CD4-positive, alpha-beta T cell treated with Interleukin-4 for 4 hours (primary cell): ENCODE results near the gene LHPP.
"Not testable (repeated sequence)": the region's sequence is repeated elsewhere in the genome, so short reads cannot be mapped to it uniquely, and the experiment has no call there.

Experiments
- DNase-seq: peaks from one replicate; pipeline ENCODE4 v3.0.0-alpha.2; 2020

The LHPP gene, protein sequence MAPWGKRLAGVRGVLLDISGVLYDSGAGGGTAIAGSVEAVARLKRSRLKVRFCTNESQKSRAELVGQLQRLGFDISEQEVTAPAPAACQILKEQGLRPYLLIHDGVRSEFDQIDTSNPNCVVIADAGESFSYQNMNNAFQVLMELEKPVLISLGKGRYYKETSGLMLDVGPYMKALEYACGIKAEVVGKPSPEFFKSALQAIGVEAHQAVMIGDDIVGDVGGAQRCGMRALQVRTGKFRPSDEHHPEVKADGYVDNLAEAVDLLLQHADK

DNA sequence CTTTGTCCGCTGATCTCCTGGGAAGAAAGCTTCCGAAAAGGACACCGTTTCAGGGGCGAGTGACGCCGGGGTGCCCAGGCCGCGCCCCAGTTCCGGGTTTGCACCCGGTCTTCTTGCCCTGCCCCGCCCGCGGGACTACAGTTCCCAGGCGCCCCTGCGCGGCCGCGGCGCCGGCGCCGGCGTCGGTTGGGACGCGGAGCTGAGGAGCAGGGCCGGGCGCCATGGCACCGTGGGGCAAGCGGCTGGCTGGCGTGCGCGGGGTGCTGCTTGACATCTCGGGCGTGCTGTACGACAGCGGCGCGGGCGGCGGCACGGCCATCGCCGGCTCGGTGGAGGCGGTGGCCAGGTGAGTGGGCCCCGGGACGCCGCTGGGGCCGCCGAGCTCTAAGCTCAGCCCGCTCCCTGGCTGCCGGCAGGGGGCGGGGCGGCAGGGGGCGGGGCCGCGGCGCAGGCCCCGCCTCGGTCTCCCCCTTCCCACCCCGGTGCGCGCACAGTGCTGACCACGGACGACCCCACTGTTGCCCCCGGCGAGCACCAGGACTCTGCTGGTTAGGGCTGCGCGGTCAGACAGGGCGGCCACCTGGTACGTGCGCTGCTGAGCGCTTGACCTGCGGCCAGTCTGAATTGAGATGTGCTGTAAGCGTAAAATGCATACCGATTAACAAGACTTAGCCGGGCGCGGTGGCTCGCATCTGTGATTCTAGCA, at the start of gene LHPP:
Gene LHPP (plus strand): TSS at position 182 of the 706 bp plus-strand sequence. CDS start 40 bp downstream, at position 222.
- DNase-seq: peak; percentile 83

DNA sequence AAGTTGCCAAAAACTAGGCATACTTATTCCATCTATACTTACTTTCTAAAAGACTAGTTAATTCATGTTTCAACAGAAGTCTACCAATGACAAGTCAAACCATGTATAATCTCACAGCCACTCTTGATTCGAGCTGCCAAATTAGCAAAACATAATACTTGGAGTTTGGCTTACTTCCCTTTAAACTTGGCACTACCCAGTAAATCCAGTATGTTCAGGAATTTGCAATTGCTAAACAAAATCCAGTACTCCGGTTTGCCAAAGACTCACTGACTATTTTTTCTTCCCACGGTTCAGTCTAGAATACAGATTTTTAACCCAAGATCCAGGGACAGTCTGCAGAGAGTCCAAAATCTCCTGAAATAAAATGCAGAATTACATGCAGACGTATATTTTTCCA, 47.5 kb upstream of the LHPP start:
- DNase-seq: no peak

GRCh38 chr10:124415210-124415609, 46.4 kb upstream of the LHPP start:
- DNase-seq: no peak

GRCh38 chr10:124416733-124417132, 44.9 kb upstream of the LHPP start:
- DNase-seq: no peak

GRCh38 chr10:124417895-124418725, 43.5 kb upstream of the LHPP start:
- peak; percentile 14 for DNase-seq

- DNase-seq: peak; percentile 94
These were observed 42.7 kb upstream of the LHPP start, which contains the start of gene OAT for GRCh38 chr10:124418726-124419501. TSS of gene OAT (minus strand) at chr10:124418923. CDS start at chr10:124412171, 6,752 bp downstream.

DNA sequence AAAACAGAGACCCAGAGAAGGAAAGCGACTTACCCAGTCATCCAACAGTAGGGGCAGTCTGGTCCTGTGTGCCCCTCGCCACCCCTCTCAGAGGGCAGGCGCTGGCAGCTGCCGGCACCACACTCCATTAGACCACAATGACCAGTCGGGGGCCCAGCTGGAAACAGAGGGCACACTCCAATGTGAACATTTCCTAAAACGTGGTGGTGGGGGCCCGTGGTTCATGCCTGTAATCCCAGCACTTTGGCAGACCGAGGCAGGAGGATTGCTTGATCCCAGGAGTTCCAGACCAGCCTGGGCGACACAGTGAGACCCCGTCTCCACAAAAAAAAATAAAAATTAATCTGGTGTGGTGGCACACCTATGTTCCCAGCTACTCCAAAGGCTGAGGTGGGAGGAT, 42.0 kb upstream of the LHPP start:
- DNase-seq: no peak

DNA sequence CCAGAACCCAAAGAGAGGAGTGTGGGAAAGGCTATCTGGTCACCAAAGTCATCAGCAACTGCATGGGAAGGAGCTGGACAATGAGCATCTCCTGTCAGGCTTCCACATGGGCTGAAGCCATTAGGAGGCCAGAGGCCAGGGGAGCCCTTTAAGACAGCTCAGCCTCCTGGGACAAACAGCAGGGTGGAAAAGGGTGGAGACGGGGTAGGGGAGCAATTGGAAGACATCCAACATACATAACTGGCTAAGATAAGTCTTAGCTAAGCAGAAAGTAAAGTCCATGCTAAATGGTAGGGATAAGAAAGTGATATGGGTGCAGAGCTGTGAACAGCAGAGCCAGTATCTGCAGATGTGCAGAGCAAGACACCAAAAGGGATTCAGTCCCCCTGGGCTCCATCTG, 41.4 kb upstream of the LHPP start:
- DNase-seq: no peak

GRCh38 chr10:124422742-124423141, 38.9 kb upstream of the LHPP start:
- no peak for DNase-seq

- DNase-seq: no peak
These were observed 37.8 kb upstream of the LHPP start for GRCh38 chr10:124423813-124424212.

GRCh38 chr10:124425227-124425962, 36.2 kb upstream of the LHPP start:
- DNase-seq: no peak

- no peak for DNase-seq
These were observed 33.3 kb upstream of the LHPP start for GRCh38 chr10:124428207-124428777.

DNA sequence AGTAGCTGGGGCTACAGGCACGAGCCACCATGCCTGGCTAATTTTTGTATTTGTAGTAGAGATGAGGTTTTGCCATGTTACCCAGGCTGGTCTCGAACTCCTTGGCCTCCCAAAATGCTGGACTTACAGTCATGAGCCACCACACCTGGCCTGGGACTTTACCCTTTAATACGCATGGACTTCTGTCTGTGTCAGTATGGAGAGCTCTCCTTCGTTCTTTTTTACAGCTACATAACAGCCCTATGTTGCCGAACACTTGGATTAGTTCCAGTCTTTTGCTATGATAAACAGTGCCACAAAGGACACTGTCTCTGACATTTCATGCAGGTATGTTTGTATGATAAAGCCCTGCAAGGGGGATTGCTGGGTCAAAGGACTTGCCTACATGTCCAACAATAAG, 32.0 kb upstream of the LHPP start:
- no peak for DNase-seq

- no peak for DNase-seq
These were observed 31.5 kb upstream of the LHPP start for GRCh38 chr10:124430077-124430476.

- DNase-seq: no peak
These were observed 28.2 kb upstream of the LHPP start for GRCh38 chr10:124433461-124433860.

- DNase-seq: not testable (repeated sequence)
These were observed 25.9 kb upstream of the LHPP start for GRCh38 chr10:124435683-124436082.

DNA sequence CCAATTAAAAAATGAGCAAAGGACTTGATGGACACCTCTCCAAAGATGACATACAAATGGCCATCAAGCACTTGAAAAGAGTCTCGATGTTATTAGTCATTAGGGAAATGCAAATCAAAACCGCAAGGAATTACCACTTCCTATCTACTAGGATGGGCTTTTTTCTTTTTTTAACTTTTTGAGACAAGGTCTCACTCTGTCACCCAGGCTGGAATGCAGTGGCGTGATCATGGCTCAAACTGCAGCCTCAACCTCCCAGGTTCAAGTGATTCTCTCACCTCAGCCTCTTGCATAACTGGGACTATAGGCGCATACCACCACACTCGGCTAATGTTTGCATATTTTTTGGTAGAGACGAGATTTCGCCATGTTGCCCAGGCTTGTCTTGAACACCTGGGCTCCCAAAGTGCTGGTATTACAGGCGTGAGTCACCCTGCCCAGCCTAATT, 25.4 kb upstream of the LHPP start:
- no peak for DNase-seq

DNA sequence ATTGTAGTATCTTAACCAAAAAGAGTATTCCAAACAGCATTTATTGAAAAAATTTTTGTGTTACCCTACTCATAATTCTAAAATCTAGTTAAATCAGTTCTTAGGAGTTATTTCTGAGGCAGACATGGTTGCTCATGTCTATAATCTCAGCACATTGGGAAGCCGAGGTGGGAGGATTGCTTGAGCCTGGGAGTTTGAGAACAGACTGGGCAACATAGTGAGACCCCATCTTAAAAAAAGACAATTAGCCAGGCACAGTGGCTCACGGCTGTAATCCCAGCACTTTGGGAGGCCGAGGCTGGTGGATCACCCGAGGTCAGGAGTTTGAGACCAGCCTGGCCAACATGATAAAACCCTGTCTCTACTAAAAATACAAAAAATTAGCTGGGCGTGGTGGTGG, 19.9 kb upstream of the LHPP start:
- not testable (repeated sequence) for DNase-seq

DNA sequence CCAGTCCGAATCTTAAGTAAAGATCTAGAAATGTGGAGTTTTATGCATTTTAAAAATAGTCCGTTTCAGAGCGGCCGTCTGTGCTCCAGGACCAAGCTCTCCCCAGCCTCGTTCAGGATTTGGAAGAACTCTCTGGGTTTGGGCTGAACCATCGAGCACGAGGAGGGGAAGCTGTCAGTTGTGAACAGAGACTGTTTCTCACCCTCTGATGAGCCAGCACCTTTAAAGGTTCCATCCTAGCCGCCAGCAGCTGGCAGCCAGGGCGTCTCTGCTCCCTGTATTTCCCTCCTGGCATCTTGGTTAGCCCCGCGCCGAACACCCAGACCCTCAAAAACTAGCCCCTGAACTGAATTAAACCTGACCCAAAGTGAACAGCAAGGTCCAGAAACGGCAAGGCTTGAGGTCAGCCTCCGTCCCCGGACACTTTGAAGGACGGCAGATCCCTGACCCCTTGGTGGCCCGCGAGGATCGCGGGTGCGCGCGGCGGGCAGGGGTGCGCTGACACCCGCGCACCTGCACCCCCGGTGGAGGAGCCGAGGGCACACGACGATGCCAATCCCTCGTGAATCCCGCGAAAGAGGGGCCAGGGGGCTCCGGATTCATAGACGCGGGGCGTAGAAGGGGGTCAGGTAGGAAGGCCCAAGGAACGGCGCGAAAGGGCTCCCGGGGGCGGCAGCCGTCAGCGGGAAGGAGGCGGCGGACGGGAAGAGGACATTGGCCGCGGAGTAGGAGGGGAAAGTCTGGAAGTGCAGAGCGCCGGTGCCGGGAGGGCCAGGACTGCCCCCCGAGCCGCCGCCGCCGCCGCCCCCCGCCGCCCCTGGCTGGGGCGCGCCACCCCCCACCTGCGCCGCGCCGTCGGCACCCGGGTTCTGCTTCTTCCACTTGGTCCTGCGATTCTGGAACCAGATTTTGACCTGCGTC, 14.5 kb upstream of the LHPP start:
- DNase-seq: no peak

DNA sequence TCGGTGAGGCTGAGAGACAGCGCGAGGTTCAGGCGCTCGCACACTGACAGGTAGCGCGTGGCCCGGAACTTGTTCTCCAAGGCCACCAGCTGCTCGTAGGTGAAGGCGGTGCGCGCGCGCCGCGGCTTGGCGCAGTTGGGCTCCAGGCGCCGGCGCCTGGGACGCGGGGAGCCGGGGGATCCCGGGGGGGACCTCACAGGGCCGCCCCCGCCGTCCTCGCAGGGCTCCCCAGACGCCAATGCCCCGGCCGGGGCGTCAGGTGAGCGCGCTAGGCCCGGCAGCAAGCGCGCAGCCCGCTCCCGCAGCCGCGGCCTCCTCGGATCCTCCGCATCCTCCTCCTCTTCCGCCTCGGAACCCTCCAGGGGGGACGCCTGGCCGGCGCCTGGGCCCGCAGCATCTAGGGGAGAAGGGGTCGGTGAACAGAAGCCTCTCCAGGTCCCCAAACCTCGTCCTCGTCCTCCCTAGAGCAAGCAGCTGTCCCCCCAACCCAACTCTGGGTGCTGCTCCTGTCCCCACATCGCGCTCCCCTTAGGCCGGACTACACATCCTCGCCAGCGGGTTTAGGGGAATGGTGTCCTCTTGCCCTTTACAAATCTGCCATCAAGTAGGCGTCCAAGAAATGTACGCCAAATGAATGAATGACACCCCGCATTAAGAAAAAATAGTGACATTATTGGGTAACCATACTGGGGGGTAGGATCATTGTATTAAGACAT, 13.7 kb upstream of the LHPP start:
- no peak for DNase-seq
